GM21515 (cell line): ENCODE results near the gene ADAT2.
"Not testable (repeated sequence)": the region's sequence is repeated elsewhere in the genome, so short reads cannot be mapped to it uniquely, and the experiment has no call there.

Experiments used
- ATAC-seq: cut with Tn5 transposase; IDR thresholded peaks from one replicate; pipeline ENCODE4 v1.9.1; 2021; ENCODE audit not compliant: unreplicated experiment

ADAT2 gene

DNA sequence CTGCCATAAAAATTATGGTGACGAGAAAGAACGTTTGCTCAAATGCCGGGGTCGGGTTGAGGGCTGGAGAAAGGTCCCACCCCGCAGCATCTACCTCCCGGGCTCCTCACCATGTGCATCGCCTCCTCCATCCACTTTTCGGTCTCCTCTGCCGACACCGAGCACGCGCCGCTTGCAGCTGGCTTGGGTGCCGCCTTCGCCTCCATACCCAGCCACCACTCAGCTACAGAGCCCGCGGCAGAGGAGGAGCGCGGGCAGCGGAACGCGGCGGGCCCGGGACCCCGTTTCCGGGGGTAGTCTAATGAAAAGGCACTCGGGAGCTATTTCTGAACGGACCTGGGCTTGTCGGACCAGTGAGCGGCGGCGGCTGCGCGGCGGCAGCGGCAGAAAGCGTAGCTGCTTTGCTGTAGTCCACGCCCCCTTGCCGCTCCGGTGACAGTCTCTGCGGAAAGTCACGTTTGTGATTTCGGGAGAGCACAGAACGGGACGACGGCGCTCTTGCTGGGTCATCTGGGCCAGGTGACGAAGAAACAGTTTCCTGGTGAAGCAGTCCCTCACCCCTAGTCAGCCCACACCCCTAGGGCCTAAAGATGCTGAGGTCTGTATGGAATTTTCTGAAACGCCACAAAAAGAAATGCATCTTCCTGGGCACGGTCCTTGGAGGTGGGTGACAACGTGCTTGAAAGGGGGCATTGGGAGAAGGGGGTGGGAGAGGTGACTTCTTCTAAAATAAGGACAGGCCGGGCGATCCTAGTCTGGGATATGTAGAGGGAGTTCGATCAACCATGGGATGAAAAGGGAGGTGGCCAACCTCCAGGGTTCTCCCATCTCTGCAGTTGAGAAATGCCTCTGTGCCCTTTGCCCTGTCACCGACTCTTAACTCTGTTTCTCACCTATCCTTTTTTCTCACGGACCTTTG lies at the start of gene ADAT2, which contains the start of gene PEX3:
Gene ADAT2 (minus strand): TSS at position 243 of the 919 bp plus-strand sequence. CDS start 37 bp downstream, at position 206.
Gene PEX3 (plus strand): TSS at position 353 of the 919 bp plus-strand sequence. CDS start 238 bp downstream, at position 591.
- peak; percentile 94 for ATAC-seq

DNA sequence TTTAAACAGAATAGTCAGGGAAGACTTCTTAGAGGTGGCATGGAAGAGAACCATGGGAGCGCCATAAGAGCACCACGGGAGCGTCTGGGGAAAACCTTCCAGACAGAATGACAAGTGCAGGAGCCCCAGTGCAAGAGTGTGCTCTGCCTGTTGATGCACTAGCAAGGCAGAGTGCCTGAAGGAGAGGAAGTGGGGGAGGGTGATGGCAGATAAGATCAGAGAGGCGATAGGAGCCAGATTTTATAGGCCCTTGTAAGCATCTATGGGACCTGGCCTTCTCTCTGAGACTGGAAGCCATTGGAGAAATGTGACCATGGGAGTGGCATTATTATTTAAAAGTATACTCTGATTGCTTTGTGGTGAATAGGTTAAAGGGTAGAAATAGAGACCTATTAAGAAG lies 47.9 kb upstream of the ADAT2 start:
- no peak for ATAC-seq

DNA sequence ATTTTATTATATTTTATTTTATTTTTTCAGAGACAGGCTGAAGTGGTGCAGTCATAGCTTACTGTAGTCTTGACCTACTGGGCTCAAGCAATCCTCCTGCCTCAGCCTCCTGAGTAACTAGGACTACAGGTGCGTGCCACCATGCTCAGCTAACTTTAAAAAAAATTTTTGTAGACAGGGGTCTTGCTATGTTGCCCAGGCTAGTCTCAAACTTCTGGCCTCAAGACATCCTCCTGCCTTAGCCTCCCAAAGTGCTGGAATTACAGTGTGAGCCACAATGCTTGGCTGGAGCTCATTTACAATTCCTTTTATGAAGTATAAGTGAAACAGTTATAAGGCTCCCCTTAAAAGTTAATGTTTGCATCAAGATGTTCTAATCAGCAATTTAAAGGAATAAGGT lies 46.5 kb upstream of the ADAT2 start:
- ATAC-seq: no peak

DNA sequence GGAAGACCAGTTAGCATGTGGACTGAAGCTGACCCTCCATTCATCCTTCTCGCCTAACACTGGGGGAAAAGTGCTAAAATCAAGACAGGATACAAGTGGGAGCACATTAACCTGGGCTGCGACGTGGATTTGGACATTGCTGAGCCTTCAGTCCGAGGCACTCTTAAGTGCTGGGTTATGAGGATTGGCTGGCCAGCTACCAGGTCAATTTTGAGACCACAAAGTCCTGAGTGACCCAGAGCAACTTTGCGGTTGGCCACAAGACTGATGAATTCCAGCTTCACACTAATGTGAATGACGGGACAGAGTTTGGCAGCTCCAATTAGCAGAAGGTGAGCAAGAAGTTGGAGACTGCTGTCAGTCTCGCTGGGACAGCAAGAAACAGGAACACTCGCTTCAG lies 40.3 kb upstream of the ADAT2 start:
- ATAC-seq: no peak

DNA sequence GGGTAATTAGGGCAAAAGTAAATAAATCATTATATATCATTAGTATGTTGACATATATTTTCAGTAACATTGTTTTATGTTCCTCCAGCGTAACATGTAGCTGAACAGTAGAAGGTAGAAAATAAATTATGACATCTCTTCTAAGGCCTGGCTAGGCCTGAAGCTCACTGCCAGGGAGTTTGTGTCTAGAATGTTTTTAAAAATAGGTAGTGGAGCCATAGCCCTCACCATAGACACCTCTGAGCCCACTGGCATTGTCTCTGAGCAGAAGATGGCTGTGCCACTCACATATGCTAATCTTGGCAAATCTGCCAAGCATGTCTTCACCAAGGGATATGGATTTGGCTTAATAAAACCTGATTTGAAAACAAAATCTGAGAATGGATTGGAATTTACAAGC lies 39.7 kb upstream of the ADAT2 start:
- no peak for ATAC-seq

DNA sequence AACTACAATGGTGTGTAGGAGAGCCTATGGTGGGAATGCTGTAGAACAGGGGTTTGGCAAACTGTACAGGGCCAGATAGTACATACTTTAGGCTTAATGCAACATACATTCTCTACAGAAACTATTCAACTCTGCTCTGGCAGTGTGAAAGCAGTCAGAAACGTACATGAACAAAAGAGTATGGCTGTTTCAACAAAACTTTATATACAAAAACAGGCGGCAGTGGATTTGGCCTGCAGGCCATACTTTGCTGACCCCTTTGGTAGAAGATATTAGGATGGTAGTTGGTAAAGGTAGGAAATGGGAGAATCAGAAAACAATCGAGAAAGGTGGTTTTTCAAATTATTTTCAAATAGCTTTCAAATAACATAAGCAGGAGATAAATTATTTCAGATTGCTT lies 36.3 kb upstream of the ADAT2 start:
- no peak for ATAC-seq

DNA sequence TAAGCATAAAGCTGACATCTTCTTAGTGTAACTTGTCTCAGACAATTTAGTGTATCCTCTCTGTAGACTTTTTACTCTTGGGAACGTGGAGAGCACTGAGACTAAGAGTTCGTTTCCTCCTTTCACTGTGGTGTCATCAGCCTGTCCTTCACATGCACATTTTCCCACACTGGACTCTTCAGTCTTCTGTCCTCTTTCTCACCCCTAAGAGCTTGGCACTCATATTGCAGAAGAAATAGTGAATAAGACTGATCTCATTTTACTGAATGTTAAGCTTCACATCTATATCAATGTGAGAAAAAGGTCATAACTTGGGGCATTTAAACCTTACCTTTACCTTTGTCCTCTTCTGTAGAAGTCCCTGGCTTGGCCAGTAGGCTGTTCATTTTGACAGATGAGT lies 35.5 kb upstream of the ADAT2 start:
- ATAC-seq: no peak

DNA sequence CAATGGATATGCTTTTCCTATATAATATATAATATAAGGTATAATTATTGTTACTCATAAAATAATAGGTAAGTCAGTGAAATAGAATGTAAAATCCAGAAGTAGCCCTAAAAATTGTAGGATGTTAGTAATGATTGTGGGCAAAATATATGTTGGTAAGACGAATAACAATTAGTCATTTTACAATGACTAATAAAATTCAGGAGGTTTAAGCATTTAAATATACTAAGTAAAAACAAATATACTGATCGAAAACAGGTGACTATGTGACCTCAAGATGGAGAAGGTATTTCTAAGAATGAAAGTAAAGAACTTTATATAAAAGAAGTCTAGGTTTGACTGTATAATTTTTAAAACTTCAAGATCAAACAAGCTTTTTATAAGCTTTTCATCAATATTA lies 32.1 kb upstream of the ADAT2 start:
- no peak for ATAC-seq

DNA sequence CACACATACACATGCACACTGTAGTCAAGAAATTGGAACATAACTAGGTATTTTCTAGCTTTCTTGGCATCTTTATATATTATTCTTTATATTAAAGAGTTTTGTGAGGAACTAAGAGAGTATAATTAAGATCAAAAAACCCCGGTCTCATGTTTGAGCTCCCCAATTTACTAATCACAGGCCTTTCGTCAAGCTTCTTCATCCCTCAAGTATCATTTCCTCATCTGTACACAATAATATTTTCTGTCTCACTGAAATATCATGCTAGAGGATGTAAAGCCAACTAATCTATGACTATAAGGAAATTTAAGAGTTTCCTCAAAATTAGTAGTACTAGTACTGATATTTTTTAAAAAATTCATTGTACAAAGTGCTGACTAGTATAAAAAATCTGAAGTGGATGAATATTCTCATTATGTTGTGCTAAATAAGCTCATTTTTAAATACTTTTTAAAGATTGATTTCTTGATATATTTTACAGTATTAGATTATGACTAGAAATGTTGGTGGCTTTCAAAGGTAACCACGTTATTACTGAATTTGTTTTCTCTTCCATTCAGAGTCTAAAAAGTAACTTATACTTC lies 28.1 kb upstream of the ADAT2 start:
- no peak for ATAC-seq

DNA sequence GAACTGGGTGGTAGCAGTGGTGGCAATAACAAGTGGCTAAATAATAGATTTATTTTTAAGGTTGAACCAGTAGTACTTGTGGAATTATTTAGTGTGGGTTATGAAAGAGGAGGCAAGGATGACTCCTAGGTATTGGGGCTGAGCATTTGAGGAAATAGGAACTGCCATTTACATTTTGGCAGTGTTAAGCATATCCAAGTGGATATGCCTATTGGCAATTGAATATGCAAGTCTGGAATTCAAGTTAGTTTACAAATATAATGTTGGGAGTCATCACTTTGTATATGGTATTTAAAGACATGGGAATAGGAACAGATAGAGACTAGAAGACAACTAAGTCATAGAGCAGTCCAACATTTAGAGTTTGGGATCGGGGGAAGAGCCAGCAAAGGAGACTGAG lies 26.1 kb upstream of the ADAT2 start:
- ATAC-seq: no peak

DNA sequence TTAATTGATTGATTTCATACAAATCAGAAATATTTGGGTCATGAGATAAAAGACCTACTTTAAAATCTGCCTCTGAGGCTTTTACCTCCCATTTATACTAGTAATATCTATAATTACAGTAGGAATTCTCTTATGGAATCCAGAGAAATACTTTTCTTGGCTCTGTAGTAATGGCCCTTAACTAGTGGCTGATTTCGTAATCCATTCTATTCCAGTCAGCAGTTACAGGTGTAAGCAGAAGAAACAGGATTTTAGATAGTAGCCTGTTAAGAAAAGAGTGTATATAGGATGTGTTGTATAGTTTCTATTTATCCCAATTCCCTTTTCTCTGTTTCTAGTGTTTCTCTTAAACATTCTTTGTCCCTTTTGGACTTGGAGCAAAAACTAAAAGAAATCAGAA lies 21.3 kb upstream of the ADAT2 start:
- no peak for ATAC-seq

DNA sequence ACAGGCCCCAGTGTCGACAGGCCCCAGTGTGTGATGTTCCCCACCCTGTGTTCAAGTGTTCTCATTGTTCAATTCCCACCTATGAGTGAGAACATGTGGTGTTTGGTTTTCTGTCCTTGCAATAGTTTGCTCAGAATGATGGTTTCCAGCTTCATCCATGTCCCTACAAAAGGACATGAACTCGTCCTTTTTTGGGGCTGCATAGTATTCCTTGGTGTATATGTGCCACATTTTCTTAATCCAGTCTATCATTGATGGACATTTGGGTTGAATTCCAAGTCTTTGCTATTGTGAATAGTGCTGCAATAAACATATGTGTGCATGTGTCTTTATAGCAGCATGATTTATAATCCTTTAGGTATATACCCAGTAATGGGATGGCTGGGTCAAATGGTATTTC lies 18.3 kb upstream of the ADAT2 start:
- not testable (repeated sequence) for ATAC-seq

DNA sequence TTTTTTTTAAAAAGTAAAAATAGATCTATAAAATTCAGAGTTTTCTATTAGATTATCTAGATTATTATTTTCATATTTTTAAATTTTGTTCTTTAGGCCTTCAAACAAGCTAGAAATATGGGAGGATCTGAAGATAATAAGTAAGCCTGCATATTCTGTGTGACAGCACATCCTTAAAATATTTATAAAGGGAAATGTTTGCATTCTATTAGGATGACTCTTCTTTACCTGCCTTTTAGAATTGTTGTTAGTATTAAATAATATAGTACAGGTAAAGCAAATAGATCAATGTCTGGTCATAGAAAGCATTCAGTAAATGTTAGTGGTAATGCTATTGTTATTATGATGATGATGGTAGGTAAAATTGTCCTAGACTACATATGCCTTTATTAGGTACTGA lies 17.5 kb upstream of the ADAT2 start:
- ATAC-seq: no peak

DNA sequence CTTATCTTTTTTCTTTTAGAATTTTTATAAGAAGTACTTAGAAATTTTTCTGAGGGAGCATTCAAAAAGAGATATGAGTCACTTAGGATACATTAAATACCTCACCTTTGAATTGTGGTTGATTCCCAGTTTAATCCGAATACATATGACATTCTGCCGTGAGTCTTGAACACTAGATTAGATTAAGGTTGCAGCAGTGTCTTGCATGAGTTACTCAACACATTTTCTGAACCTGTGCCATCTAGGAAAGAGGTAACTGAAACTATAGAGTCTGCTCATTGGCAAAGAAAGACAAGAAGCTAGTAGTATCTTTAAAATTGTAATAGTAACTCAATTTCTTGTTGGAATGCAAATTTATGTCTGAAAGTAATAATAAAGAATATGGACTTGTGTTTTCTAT lies 15.1 kb upstream of the ADAT2 start:
- no peak for ATAC-seq

DNA sequence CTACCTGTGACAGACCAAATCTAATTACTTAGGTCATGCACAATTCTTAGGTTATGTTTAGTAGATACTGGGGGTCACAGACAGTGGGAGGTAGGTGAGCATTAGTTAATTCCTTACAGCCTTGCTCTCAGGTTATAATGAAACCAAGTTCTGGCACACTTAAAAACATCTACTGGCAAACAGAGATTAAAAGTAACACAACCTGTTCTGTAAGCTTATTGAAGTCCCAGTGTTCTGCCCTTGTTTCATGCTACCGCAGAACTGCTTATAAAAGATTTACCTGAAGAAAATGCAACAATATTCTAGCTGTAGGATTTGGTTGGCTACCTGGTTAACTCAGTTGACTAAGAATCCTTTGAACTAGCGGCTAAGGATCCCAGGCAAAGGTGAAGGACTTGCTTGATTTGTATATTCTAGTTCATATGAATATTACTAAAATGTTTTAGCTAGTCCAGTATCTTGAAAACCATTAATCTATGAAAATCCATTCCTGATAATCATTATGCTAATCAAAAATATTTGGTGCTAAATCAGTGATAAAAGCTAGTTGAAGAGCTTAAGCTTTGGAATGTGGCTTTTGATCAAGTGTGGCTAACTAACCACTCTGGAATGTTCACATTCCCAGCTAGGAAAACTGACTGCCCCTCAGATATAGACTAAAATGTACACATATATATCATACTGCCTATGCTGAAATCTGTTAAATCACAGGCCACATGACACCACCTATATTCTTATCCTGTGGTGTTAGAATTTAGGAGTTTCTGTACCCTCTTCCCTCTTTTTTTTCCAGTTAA lies 7.3 kb upstream of the ADAT2 start:
- ATAC-seq: no peak

DNA sequence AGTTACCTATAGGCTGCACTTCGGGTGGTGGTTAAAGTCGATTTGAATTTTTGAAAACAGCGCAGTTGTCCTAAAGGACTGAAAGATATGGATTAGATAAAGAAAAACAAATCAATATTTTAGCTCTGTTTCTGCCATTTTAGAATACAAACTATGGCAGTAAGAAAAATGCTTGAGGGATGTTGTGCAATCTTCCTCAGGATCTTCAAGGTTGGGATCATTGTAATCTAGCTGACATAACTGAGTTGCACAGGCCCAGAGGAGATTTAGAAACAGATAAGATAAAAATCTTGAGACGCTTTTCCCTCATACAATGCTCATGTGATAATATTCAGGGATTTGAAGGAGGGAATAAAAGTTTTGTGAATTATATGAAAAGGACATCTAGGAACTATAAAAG lies 1.0 kb upstream of the ADAT2 start:
- no peak for ATAC-seq

DNA sequence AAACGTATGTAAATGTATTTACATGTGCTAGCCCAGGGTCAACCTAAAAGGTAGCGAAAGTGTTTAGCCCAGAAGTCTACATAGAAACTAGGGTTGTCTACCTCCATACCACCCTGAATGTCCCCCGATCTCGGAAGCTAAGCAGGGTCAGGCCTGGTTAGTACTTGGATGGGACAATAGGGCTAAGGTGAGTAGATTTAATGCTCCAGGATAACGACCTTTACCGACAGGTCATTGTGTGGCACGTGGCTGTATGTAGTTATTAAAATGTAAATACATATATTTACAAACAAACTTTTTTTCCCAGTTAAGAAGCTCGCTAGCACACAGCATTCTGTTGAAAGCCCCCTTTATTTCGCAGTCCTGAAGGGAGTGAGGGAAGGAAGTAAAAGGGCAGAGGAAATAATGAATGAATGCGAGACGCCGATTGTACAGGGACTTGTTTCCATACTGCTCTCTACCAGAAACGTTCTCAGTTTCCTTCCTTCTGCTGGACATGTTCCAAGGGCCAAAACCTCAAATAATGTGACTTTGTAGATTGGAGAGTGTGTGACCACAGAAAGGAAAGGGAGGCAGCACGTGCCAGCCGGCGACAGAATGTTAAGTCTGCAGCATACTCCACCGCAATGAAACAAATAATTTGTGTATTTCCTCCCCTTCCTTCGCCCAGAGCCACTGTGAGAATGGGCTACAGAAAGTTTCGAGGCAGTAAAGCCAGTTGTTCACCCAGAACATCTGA lies 612 bp downstream of the ADAT2 start:
- ATAC-seq: no peak

DNA sequence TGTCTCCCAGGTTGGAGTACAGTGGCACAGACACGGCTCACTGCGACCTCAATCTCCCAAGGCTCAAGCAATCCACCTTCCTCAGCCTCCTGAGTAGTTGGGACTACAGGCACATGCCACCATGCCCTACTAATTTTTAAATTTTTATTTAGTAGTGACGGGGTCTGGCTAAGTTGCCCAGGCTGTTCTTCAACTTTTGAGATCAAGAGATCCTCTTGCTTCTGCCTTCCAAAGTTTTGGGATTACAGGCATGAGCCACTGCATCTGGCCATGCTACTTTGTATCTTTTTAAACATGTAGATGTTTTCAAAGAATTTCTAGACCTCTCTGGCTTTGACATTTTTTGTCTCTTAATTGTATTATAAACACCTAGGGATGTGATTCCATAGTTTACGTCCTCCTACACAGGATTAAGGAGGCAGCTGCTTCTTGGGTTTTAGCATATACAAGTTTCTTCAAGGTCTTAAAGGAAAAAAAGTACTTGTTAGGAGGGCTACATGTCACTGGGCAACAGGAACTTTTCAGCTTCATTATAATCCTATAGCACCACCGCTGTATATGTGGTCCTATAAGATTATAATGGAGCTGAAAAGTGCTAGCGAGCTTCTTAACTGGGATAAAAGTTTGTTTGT lies 1.3 kb downstream of the ADAT2 start:
- ATAC-seq: no peak

DNA sequence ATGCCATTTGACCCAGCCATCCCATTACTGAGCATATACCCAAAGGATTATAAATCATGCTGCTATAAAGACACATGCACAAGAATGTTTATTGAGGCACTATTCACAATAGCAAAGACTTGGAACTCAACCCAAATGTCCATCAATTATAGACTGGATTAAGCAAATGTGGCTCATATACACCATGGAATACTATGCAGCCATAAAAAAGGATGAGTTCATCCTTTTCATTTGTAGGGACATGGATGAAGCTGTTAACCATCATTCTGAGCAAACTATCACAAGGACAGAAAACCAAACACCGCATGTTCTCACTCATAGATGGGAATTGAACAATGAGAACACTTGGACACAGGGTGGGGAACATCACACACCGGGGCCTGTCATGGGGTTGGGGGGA lies 2.6 kb downstream of the ADAT2 start:
- ATAC-seq: not testable (repeated sequence)

DNA sequence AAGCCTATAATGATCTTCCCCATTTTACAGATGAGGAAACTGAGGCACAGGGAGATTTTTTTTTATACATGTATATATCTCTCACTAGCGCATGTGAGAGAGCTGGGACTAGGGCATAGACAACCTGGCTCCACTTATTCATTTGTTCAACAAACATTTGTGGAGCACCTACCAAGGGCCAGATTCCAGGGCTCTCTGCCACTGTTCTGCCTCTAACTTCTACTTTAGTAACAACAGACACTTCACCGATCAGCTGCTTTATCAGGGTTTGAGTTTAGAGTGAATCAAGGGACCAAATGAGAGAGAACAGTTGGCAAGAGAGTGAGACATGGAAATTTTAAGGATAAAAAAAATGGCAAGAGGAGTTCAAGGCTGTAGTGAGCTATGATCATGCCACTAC lies 7.4 kb downstream of the ADAT2 start:
- no peak for ATAC-seq
